Neural cell (in vitro differentiated cells): ENCODE measurements around the gene PSG2.
"Not testable (repeated sequence)": the region's sequence is repeated elsewhere in the genome, so short reads cannot be mapped to it uniquely, and the experiment has no call there.

ENCODE experiments used
- EZH2 ChIP-seq: fragments of 200-600, 300-800 bp; shearing (Covaris generic), sonication (generic); IDR thresholded peaks from 2 replicates; pipeline ENCODE4 v1.6.1; 2014; ENCODE audit warnings: antibody characterized with exemption, low read length, borderline replicate concordance, mild to moderate bottlenecking; ENCODE audit not compliant: insufficient read depth, poor library complexity, severe bottlenecking
- TF ChIP-seq, protein P1 (sequence below): fragments of 450-650 bp; IDR thresholded peaks from 2 replicates; pipeline ENCODE4 v1.5.1; 2014; ENCODE audit warnings: antibody characterized with exemption, mild to moderate bottlenecking, moderate library complexity; ENCODE audit not compliant: poor library complexity, severe bottlenecking

DNA sequence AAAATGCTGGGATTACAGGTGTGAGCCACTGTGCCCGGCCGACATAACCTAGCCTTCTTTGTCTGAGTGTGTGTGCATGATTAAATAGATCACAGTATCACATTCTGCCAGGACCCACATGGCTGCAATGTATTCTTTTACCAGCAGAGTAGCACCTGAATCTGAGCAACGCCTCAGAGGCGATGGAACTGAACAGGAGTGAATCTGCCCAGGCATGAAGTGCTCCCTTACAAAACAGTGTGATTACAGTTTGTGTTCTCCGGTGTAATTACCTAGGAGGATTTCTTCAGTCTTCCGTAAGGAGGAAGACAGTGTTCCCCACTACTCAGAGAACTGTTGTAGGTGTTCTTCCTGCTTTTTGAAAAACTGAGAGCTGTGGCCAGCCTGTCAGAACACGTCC, 46.7 kb upstream of the PSG2 start:
- TF ChIP-seq, protein P1, sequence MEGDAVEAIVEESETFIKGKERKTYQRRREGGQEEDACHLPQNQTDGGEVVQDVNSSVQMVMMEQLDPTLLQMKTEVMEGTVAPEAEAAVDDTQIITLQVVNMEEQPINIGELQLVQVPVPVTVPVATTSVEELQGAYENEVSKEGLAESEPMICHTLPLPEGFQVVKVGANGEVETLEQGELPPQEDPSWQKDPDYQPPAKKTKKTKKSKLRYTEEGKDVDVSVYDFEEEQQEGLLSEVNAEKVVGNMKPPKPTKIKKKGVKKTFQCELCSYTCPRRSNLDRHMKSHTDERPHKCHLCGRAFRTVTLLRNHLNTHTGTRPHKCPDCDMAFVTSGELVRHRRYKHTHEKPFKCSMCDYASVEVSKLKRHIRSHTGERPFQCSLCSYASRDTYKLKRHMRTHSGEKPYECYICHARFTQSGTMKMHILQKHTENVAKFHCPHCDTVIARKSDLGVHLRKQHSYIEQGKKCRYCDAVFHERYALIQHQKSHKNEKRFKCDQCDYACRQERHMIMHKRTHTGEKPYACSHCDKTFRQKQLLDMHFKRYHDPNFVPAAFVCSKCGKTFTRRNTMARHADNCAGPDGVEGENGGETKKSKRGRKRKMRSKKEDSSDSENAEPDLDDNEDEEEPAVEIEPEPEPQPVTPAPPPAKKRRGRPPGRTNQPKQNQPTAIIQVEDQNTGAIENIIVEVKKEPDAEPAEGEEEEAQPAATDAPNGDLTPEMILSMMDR: not testable (repeated sequence)
- not testable (repeated sequence) for TF ChIP-seq EZH2
